Heart right ventricle (tissue), 16 donors: Measurements from ENCODE around the gene IFIT5. TPM values are rescaled to one million over a fixed set of nuclear protein-coding genes. Genes with fewer than 3 reads are reported as not detected.
A peak's percentile ranks its signal among the peaks of the same experiment; 100 is the strongest.
"Not testable (repeated sequence)": the region's sequence is repeated elsewhere in the genome, so short reads cannot be mapped to it uniquely, and the experiment has no call there.

ENCODE experiments used
- ATAC-seq, 8 donors: fragments of 200-7000 bp; cut with Tn5 transposase; one replicate each; pipeline ENCODE4 v1.9.1; 2020; ENCODE audit warnings: mild to moderate bottlenecking in 8 of 8, moderate library complexity in 8 of 8, moderate number of reproducible peaks in 1 of 8
- DNase-seq, 2 donors: peaks; one replicate each; pipeline ENCODE4 v3.0.0-alpha.2; 2020
- H3K27ac ChIP-seq, 10 donors: fragments of 200-600 bp; sonication (generic) in 2 of 10; one replicate each; pipeline versions ENCODE4 v1.5.0 to v1.8.0; 2020 to 2022; ENCODE audit warnings: mild to moderate bottlenecking in 3 of 10
- H3K27me3 ChIP-seq, 7 donors: fragments of 200-600 bp; one replicate each; pipeline ENCODE4 v1.8.0; 2021 to 2022; ENCODE audit warnings: mild to moderate bottlenecking in 2 of 7
- H3K36me3 ChIP-seq, 9 donors: fragments of 200-600 bp; sonication (generic) in 1 of 9; one replicate each; pipeline versions ENCODE4 v1.5.0 to v1.8.0; 2020 to 2022; ENCODE audit warnings: mild to moderate bottlenecking in 2 of 9
- H3K4me1 ChIP-seq, 9 donors: fragments of 200-600 bp; sonication (generic) in 1 of 9; one replicate each; pipeline versions ENCODE4 v1.5.0 to v1.8.0; 2020 to 2022; ENCODE audit warnings: mild to moderate bottlenecking in 4 of 9
- H3K4me3 ChIP-seq, 10 donors: fragments of 200-600 bp; sonication (generic) in 2 of 10; one replicate each; pipeline versions ENCODE4 v1.5.0 to v1.8.0; 2020 to 2022; ENCODE audit warnings: mild to moderate bottlenecking in 7 of 10, moderate library complexity in 2 of 10
- H3K9me3 ChIP-seq, 11 donors: fragments of 200-600 bp in 10 of 11; sonication (generic) in 2 of 11; one replicate each; pipeline versions ENCODE4 v1.5.0 to v1.8.0; 2013 to 2022; ENCODE audit warnings: mild to moderate bottlenecking in 2 of 11, control low read depth in 1 of 11, moderate library complexity in 1 of 11
- WGBS, 2 donors: extraction: QIAGEN DNeasy Blood & Tissue Kit; methylation state at CpG; one replicate each; pipeline ENCODE4 v1.1.7; 2013; ENCODE audit warnings: inconsistent platforms in 1 of 2; 5-methylcytosine and 5-hydroxymethylcytosine counted together
- intact Hi-C, 10 donors: fragments of 100-400 bp; cut with DNase I; formaldehyde crosslinking; loops; one replicate each; pipeline versions ENCODE4 v1.11.1 to v1.14.2; 2022
- polyA plus RNA-seq, 2 donors: library from polyadenylated mRNA; stranded (reverse); fragments of 200-250 nt; gene quantifications; one replicate each; pipeline ENCODE4 v1.2.3, GENCODE V29; 2013
- total RNA-seq, 10 donors: library from RNA; stranded (reverse); fragmentation: NEBNext Ultra II Directional in 3 of 10; extraction: Animal tissue kit (Norgen Biotek cat#: 25700) in 3 of 10; gene quantifications; one replicate each; pipeline versions ENCODE4 v1.2.1 to v1.2.4, GENCODE V29; 2021 to 2023
- TF ChIP-seq, protein P1 (sequence below), 9 donors: fragments of 200-600 bp; sonication (generic) in 2 of 9; IDR thresholded peaks; one replicate each; pipeline versions ENCODE4 v1.5.0 to v1.8.0; 2021 to 2022; ENCODE audit warnings: antibody characterized with exemption in 9 of 9, mild to moderate bottlenecking in 5 of 9, moderate library complexity in 1 of 9
- donor health status: Arrhythmogenic right ventricular cardiomyopathy.
- donor health status: ischemic (EF 13 %, LVEDD 7.1; RV severe dilation, severe dysfunction).
- donor health status: healthy with polysubstance abuse.
- donor health status: DM: no; HTN: yes; CAD: no.
- donor health status: DM: no; HTN: no; CAD: no.
- donor health status: ischemic (EF 25% LVEDD 6.9; RV normal size, moderate dysfunction).
- donor health status: ischemic (EF 25% LVEDD 5.7; RV mildly dilated, moderate dysfunction).
- donor health status: healthy.
- donor health status: DM: yes; HTN: yes; CAD: no.
- donor health status: Ischemic cardiomyopathy.
- donor health status: ischemic (EF 35%, LVEDD 5.7; RV mildly dilated, moderate dysfunction).
- donor health status: nonischemic (EF 11% LVEDD 7.7; RV severe dilation, severe dysfunction).
- donor health status: DM: yes; HTN: yes; CAD: no.
- donor health status: PGD.
- donor health status: ischemic (EF 29% LVEDD 5.4; RV normal size, mild dysfunction).
- donor health status: nonischemic (EF 23%, LVEDD 6.1; RV moderate dilation, normal function).

Gene IFIT5
- total and polyA plus RNA-seq, 12 donors = 5.4 to 16.9 (median 11.0) TPM

DNA sequence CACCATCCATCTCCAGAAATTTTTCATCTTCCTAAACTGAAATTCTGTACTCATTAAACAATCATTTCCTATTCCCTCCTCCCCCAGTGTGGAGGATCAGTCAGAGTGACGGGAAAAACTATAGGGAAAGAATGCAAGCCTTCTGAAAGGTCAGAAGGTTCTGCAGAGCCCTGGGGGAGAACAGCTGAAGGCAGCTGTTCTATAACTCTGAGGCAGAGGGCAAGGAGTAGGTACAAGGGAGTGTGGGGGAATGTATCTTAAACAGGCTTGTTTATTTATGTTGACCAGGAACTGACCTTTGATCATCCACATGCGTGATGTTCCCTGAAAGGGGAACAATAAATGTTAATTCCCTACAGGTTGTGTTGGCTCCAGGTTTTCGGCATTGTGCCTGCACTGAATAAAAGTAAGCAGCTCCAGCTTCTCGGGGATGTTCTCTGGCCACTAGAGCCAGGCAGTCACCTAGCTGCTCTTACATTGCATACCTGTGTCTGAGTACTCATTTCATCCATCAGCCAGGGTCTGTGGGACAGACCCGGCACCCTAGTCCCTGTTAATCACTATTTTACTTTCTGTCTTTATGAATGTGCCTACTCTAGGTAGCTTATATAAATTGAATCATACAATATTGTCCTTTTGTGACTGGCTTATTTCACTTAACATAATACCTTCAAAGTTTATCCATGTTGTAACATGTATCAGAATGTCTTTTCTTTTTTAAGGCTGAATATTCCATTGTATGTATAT lies 16.2 kb upstream of the IFIT5 start:
- WGBS, 2 donors = 55 to 66% methylated on average over 5 of the region's 5 CpGs

DNA sequence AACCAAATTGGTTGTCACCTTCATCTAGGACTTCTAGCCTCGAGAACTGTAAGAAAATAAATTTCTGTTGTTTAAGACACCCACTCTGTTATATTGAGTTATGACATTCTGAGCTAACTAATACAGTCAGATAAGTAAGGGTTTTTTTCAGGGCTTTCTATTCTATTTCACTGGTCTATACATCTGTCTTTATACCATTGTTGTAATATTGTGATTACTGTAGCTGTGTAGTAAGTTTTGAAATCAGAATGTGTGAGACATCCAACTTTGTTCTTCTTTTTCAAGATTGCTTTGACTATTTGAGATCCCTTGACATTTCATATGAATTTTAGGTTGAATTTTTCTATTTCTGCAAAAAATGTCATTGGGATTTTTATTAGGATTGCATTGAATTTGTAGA lies 14.4 kb upstream of the IFIT5 start:
- Histone ChIP-seq H3K27me3 (no peaks in the 10 kb centered on the region), H3K4me1 (peaks cover 0 to 57% (median 16%) of the 10 kb centered on the region in 9 donors), H3K27ac (no peak overlapping the region), H3K9me3 (peaks cover 0 to 10% (median 0%) of the 10 kb centered on the region in 11 donors), H3K4me3 (no peak overlapping the region), H3K36me3 (peaks cover 0 to 65% (median 19%) of the 10 kb centered on the region in 9 donors)
- WGBS, 2 donors = 82 to 86% methylated on average over 1 of the region's 1 CpG
- TF ChIP-seq, protein P1, sequence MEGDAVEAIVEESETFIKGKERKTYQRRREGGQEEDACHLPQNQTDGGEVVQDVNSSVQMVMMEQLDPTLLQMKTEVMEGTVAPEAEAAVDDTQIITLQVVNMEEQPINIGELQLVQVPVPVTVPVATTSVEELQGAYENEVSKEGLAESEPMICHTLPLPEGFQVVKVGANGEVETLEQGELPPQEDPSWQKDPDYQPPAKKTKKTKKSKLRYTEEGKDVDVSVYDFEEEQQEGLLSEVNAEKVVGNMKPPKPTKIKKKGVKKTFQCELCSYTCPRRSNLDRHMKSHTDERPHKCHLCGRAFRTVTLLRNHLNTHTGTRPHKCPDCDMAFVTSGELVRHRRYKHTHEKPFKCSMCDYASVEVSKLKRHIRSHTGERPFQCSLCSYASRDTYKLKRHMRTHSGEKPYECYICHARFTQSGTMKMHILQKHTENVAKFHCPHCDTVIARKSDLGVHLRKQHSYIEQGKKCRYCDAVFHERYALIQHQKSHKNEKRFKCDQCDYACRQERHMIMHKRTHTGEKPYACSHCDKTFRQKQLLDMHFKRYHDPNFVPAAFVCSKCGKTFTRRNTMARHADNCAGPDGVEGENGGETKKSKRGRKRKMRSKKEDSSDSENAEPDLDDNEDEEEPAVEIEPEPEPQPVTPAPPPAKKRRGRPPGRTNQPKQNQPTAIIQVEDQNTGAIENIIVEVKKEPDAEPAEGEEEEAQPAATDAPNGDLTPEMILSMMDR (IDR thresholded peaks at IDR 0.05) = no peak
- DNase-seq (no peak), ATAC-seq (no peak)
- intact Hi-C loops = no loop called here

More for the DNA sequence above, 16.2 kb upstream of the IFIT5 start:
- Histone ChIP-seq H3K4me3 (peak overlapping the region in 1 of 10 donors; percentile 13), H3K27ac (peak overlapping the region in 1 of 10 donors; percentile 34), H3K4me1 (peaks cover 0 to 74% (median 34%) of the 10 kb centered on the region in 9 donors), H3K27me3 (no peaks in the 10 kb centered on the region), H3K9me3 (peaks cover 0 to 10% (median 0%) of the 10 kb centered on the region in 11 donors), H3K36me3 (peaks cover 0 to 48% (median 11%) of the 10 kb centered on the region in 9 donors)
- TF ChIP-seq, protein P1 (IDR thresholded peaks at IDR 0.05) = no peak
- DNase-seq (no peak), ATAC-seq (no peak)
- intact Hi-C loops = no loop called here

DNA sequence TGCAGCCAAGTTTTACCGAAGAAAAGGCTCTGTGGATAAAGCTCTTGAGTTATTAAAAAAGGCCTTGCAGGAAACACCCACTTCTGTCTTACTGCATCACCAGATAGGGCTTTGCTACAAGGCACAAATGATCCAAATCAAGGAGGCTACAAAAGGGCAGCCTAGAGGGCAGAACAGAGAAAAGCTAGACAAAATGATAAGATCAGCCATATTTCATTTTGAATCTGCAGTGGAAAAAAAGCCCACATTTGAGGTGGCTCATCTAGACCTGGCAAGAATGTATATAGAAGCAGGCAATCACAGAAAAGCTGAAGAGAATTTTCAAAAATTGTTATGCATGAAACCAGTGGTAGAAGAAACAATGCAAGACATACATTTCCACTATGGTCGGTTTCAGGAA lies 11.3 kb upstream of the IFIT5 start:
- Histone ChIP-seq H3K4me3 (no peak overlapping the region), H3K27ac (no peak overlapping the region), H3K36me3 (peaks cover 0 to 62% (median 19%) of the 10 kb centered on the region in 9 donors), H3K9me3 (peaks cover 0 to 17% (median 0%) of the 10 kb centered on the region in 11 donors), H3K27me3 (no peaks in the 10 kb centered on the region), H3K4me1 (peaks cover 0 to 28% (median 5%) of the 10 kb centered on the region in 9 donors)
- intact Hi-C loops = no loop called here
- DNase-seq = no peak
- no peak for ATAC-seq
- WGBS, 2 donors = 88 to 93% methylated on average over 2 of the region's 2 CpGs
- TF ChIP-seq, protein P1 (IDR thresholded peaks at IDR 0.05) = no peak

DNA sequence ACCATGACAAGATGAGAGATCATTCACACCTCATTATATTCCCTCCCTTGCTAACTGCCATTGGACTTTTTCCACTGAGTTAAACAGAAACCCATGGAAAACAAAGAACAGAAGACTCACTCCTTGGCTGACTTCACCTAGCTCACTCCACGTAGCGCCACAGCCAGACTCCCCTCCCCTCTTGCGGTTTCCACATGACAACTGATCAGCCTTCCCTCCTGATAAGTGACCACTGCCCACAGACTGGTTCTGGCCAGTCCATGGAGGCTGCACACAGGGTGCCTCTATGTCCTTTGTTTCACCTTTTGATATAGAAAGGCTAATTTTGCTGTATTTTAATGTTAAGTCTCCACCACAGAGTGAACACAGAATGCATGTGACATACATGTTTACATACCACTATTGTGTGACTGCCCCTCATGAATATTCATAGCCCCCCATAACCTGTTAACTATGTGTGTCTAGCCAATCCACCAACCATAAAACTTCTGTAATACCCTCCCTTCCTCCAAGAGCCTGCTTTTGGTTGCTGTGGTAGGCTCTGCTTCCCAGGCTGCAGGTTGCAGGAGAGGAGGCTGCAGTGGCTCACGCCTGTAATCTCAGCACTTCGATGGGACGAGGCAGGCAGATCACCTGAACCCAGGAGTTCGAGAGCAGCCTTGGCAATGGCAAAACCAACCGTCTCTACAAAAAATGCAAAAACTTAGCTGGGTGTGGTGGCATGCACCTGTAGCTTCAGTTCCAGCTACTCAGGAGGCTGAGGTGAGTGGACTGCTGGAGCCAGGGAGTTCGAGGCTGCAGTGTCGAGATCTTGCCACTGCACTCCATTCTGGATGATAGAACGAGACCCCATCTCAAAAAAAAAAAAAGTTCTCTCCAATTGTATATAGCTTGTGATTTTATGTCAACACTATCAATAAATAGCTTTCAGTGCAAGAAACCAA lies 10.0 kb upstream of the IFIT5 start:
- Histone ChIP-seq H3K4me1 (peaks cover 0 to 17% (median 0%) of the 10 kb centered on the region in 9 donors), H3K9me3 (peaks cover 0 to 11% (median 0%) of the 10 kb centered on the region in 11 donors), H3K27ac (no peak overlapping the region), H3K4me3 (no peak overlapping the region), H3K27me3 (no peaks in the 10 kb centered on the region), H3K36me3 (peaks cover 0 to 57% (median 19%) of the 10 kb centered on the region in 9 donors)
- TF ChIP-seq, protein P1 (IDR thresholded peaks at IDR 0.05) = no peak
- peak in 1 of 8 donors; percentile 47 for ATAC-seq
- intact Hi-C loops = no loop called here
- WGBS, 2 donors = 91 to 93% methylated on average over 11 of the region's 11 CpGs
- DNase-seq = no peak

DNA sequence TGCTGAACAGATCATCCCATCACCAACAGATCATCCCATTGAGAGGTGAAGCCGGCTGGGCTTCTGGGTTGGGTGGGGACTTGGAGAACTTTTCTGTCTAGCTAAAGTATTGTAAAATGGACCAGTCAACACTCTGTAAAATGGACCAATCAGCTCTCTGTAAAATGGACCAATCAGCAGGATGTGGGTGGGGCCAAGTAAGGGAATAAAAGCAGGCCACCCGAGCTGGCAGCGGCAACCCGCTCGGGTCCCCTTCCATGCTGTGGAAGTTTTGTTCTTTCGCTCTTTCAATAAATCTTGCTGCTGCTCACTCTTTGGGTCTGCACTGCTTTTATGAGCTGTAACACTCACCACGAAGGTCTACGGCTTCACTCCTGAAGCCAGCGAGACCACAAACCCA lies 8.2 kb upstream of the IFIT5 start:
- 97 to 99% methylated on average over 9 of the region's 9 CpGs for WGBS, 2 donors
- peaks cover 0 to 11% (median 0%) of the 10 kb centered on the region in 11 donors for H3K9me3 ChIP-seq

DNA sequence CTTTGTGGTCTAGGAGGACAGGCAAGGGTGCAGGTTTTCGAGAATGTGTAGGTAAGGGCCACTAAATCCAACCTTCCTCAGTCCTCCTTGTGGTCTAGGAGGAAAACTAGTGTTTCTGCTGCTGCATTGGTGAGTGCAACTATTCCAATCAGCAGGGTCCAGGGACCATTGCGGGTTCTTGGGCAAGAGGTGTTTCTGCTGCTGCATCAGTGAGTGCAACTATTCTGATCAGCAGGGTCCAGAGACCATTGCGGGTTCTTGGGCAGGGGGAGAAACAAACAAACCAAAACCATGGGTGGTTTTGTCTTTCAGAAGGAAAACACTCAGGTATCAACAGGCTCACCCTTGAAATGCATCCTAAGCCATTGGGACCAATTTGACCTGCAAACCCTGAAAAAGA lies 6.6 kb upstream of the IFIT5 start:
- H3K4me3 ChIP-seq, ATAC-seq, H3K27me3 ChIP-seq, DNase-seq, H3K27ac ChIP-seq, intact Hi-C loops: not testable (repeated sequence)
- peaks cover 0 to 16% (median 0%) of the 10 kb centered on the region in 11 donors for H3K9me3 ChIP-seq
- H3K36me3 ChIP-seq = peaks cover 0 to 34% (median 11%) of the 10 kb centered on the region in 9 donors
- WGBS, 2 donors = 99% methylated on average over 3 of the region's 3 CpGs
- peaks cover 0 to 14% (median 0%) of the 10 kb centered on the region in 9 donors for H3K4me1 ChIP-seq

More for the DNA sequence above, 8.2 kb upstream of the IFIT5 start:
- H3K4me3 ChIP-seq, ATAC-seq, H3K27me3 ChIP-seq, H3K27ac ChIP-seq, intact Hi-C loops, DNase-seq: not testable (repeated sequence)
- Histone ChIP-seq H3K4me1 (peaks cover 0 to 12% (median 0%) of the 10 kb centered on the region in 9 donors), H3K36me3 (peaks cover 0 to 50% (median 19%) of the 10 kb centered on the region in 9 donors)
